Cardiac fibroblast (primary cell): ENCODE data around the gene HJURP.

Experiments used
- DNase-seq, 2 donors: peaks; one replicate each; pipeline versions ENCODE4 v3.0.0 to v3.0.0-alpha.2; 2010; ENCODE audit warnings: low read depth in 2 of 2
- H3K4me3 ChIP-seq, 2 donors: replicated peaks in 1 of 2; 1 replicate in 1 of 2; 2 replicates in 1 of 2; pipeline ENCODE4 v1.5.1; 2011; ENCODE audit warnings: low read depth in 2 of 2, low read length in 2 of 2, mild to moderate bottlenecking in 2 of 2, moderate library complexity in 1 of 2
- CTCF ChIP-seq: IDR thresholded peaks from one replicate; pipeline ENCODE4 v1.5.1; 2011; ENCODE audit warnings: low read depth, mild to moderate bottlenecking, low read length, inconsistent platforms

Gene HJURP

DNA sequence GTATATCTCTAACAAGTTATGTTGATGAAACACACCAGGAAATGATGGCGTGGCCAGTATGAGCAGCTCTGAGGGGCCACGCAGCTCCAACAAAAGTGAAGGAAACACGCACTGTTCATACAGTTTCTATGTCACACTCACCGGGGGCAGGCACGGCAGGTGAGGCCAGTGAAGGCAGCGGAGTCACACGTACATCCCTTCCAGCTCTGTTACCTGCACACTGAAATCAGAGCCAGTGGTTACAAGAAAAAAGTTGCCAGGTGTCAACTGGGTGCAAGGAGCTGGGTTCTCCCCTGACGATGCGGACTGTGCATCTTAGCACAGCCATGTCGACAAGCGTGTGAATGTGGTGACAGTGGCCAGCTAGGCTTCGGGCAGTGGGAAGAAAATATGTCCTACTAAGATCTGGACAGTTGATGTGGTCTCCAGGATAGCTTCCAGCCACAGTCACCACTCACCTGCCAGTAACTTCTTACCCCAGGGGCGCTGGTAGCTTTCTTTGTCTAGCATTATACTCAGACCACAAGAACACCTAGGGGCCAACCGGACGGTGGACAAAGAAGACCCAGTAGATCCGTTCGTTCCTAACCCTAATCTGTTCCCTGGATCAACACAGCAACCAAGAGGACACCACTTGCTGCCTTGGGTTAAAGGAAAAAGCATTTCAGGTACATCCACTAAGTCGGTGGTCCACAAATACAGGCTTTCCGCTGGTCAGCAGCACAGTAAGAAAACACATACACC is 10.1 kb downstream of the HJURP start:
- H3K4me3 ChIP-seq, result no peak overlapping the region
- no peak for DNase-seq
- no peak for TF ChIP-seq CTCF

GRCh38 chr2:233841183-233841582 is 13.2 kb downstream of the HJURP start:
- no peak for TF ChIP-seq CTCF
- no peak overlapping the region for H3K4me3 ChIP-seq
- DNase-seq, result no peak

- H3K4me3 ChIP-seq, result no peak overlapping the region
- DNase-seq, result no peak
- TF ChIP-seq CTCF, result no peak
These were observed 13.8 kb downstream of the HJURP start for GRCh38 chr2:233840520-233840919.

- TF ChIP-seq CTCF, result no peak
- no peak overlapping the region for H3K4me3 ChIP-seq
- no peak for DNase-seq
These were observed 14.9 kb downstream of the HJURP start for GRCh38 chr2:233839447-233839820.

- DNase-seq, result no peak
- no peak for TF ChIP-seq CTCF
- no peak overlapping the region for H3K4me3 ChIP-seq
These were observed 15.4 kb downstream of the HJURP start for GRCh38 chr2:233838726-233839446.

DNA sequence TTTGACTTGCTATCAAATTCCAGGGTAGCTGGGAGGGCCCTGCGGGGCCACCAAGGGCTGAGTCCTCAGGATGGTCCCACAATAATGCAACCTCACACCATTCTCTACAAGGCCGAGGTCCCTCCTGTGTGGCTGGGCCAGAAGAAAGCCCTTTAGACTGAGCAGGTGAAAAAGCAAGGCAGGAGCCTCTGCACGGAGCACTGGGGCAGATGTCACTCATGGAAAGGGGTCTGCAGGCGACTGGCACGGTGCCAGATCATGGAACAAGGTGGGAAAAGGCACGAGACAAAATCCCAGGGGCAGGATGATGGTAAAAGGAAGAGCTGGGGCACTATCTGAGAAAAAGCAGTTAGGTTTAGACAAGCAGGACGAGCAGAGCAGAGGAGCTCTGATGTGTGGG is 16.1 kb downstream of the HJURP start:
- no peak for TF ChIP-seq CTCF
- H3K4me3 ChIP-seq, result no peak overlapping the region
- DNase-seq, result no peak
